ENCODE data around the gene PDAP1.
"Not testable (repeated sequence)": the region's sequence is repeated elsewhere in the genome, so short reads cannot be mapped to it uniquely, and the experiment has no call there.

The PDAP1 gene

GRCh38 chr7:99433158-99433557 is 24.8 kb upstream of the PDAP1 start:
- H3K36me3 ChIP-seq (replicated peaks; ENCODE audit: low read depth, low read length): peaks cover 20% of the 10 kb centered on the region
- H3K9ac ChIP-seq (ENCODE audit: low read length): no peak overlapping the region
- TF ChIP-seq CTCF (IDR thresholded peaks at IDR 0.05; ENCODE audit: low read depth, low read length): no peak
- TF ChIP-seq EZH2phosphoT487 (IDR thresholded peaks at IDR 0.05; ENCODE audit: low read depth): no peak
- no peak overlapping the region for H2AFZ ChIP-seq (ENCODE audit: low read depth, low read length)
- H3K27ac ChIP-seq (ENCODE audit: low read length): no peak overlapping the region
- H3K4me1 ChIP-seq (ENCODE audit: low read length): peaks cover 7% of the 10 kb centered on the region; the same call in 1 of the 2 replicates
- no peaks in the 10 kb centered on the region for H3K9me3 ChIP-seq (ENCODE audit: insufficient read depth, low read length)
- peaks cover 19% of the 10 kb centered on the region for H3K79me2 ChIP-seq (ENCODE audit: low read length)
- no peaks in the 10 kb centered on the region for H3K27me3 ChIP-seq (ENCODE audit: low read depth, low read length)
- H4K20me1 ChIP-seq (ENCODE audit: insufficient read depth, low read length): no peaks in the 10 kb centered on the region
- H3K4me2 ChIP-seq (ENCODE audit: low read length): no peak overlapping the region
- H3K4me3 ChIP-seq (ENCODE audit: low read length): no peak overlapping the region

GRCh38 chr7:99431756-99432540 is 23.6 kb upstream of the PDAP1 start:
- H3K4me1 ChIP-seq (ENCODE audit: low read length); H3K27ac ChIP-seq (ENCODE audit: low read length); H3K79me2 ChIP-seq (ENCODE audit: low read length); H3K4me2 ChIP-seq (ENCODE audit: low read length); H4K20me1 ChIP-seq (ENCODE audit: insufficient read depth, low read length); H3K9me3 ChIP-seq (ENCODE audit: insufficient read depth, low read length); H3K27me3 ChIP-seq (ENCODE audit: low read depth, low read length); H3K9ac ChIP-seq (ENCODE audit: low read length); H3K4me3 ChIP-seq (ENCODE audit: low read length); H2AFZ ChIP-seq (ENCODE audit: low read depth, low read length): not testable (repeated sequence)
- H3K36me3 ChIP-seq (replicated peaks; ENCODE audit: low read depth, low read length): peaks cover 20% of the 10 kb centered on the region

- Histone ChIP-seq H3K4me3 (ENCODE audit: low read length) (no peak overlapping the region), H3K4me1 (ENCODE audit: low read length) (no peaks in the 10 kb centered on the region), H3K79me2 (ENCODE audit: low read length) (no peaks in the 10 kb centered on the region), H2AFZ (ENCODE audit: low read depth, low read length) (no peak overlapping the region), H3K36me3 (replicated peaks; ENCODE audit: low read depth, low read length) (peaks cover 20% of the 10 kb centered on the region), H3K27me3 (ENCODE audit: low read depth, low read length) (no peaks in the 10 kb centered on the region), H3K4me2 (ENCODE audit: low read length) (no peak overlapping the region), H3K9me3 (ENCODE audit: insufficient read depth, low read length) (no peaks in the 10 kb centered on the region), H4K20me1 (ENCODE audit: insufficient read depth, low read length) (no peaks in the 10 kb centered on the region), H3K27ac (ENCODE audit: low read length) (no peak overlapping the region), H3K9ac (ENCODE audit: low read length) (no peak overlapping the region)
- no peak for TF ChIP-seq EZH2phosphoT487 (IDR thresholded peaks at IDR 0.05; ENCODE audit: low read depth)
- TF ChIP-seq CTCF (IDR thresholded peaks at IDR 0.05; ENCODE audit: low read depth, low read length): no peak
Observed at GRCh38 chr7:99429756-99430155, 21.4 kb upstream of the PDAP1 start.

GRCh38 chr7:99428972-99429566 is 20.7 kb upstream of the PDAP1 start:
- Histone ChIP-seq H3K36me3 (replicated peaks; ENCODE audit: low read depth, low read length) (peaks cover 20% of the 10 kb centered on the region), H3K4me1 (ENCODE audit: low read length) (no peaks in the 10 kb centered on the region), H3K9me3 (ENCODE audit: insufficient read depth, low read length) (no peaks in the 10 kb centered on the region), H3K27ac (ENCODE audit: low read length) (no peak overlapping the region), H3K79me2 (ENCODE audit: low read length) (no peaks in the 10 kb centered on the region), H3K4me3 (ENCODE audit: low read length) (no peak overlapping the region), H3K4me2 (ENCODE audit: low read length) (no peak overlapping the region), H4K20me1 (ENCODE audit: insufficient read depth, low read length) (no peaks in the 10 kb centered on the region), H2AFZ (ENCODE audit: low read depth, low read length) (no peak overlapping the region), H3K9ac (ENCODE audit: low read length) (no peak overlapping the region), H3K27me3 (ENCODE audit: low read depth, low read length) (no peaks in the 10 kb centered on the region)
- no peak for TF ChIP-seq CTCF (IDR thresholded peaks at IDR 0.05; ENCODE audit: low read depth, low read length)
- no peak for TF ChIP-seq EZH2phosphoT487 (IDR thresholded peaks at IDR 0.05; ENCODE audit: low read depth)

Measured in OCI-LY3 (cell line).